ENCODE data around the gene CD44. TPM values are rescaled to one million over a fixed set of nuclear protein-coding genes. Genes with fewer than 3 reads are reported as not detected.

Gene CD44
- total RNA-seq, 1 experiment from 2014 or later = 6.1 TPM

DNA sequence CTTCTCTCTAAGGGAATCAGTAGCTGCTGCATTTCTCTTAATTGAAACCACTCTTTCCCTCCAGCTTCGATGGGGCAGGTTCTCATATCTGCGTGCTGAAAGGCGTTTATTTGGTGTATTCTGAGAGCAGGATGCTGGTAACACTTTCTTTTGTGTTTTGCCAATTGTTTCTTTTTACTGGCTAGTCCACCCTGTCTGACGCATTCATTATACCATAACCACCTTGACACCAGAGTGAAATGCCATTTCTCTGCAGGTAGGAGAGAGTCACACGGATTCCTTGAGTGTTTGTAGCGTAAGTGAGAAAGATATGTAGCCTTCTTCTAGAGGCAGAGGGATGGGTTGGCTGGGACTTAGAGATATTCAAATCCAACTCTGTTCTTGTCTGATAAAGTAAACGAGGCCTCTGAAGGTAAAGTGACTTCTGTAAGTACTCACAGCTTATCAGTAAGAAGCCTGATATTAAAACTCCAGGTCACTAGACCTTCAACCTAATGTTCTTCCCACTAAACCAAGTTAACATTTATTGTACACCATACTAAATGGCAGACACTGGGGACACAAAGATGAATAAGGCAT lies 21.4 kb downstream of the CD44 start:
- Mint-ChIP-seq H3K36me3 (ENCODE audit: insufficient read depth in 1 of 3, low read depth in 3 of 3) (no peaks in the 10 kb centered on the region), H3K4me1 (peaks cover 22 to 29% of the 10 kb centered on the region in 2 experiments), H3K27ac (no peak overlapping the region; a peak in 1 of 7 replicates), H3K27me3 (ENCODE audit: low read depth) (peaks cover 1% of the 10 kb centered on the region; the same call in 1 of the 2 replicates), H3K9me3 (no peaks in the 10 kb centered on the region), H3K4me3 (no peak overlapping the region)
- no peaks in the 10 kb centered on the region; the same call in 1 of the 2 replicates for H3K79me2 ChIP-seq (ENCODE audit: insufficient read depth, low read length)
- H3T11ph ChIP-seq (ENCODE audit: low read length) = no peak overlapping the region
- no peak overlapping the region for H4K8ac ChIP-seq (replicated peaks; ENCODE audit: insufficient read length, low read depth, low read length)
- no peak overlapping the region for H3K4ac ChIP-seq (ENCODE audit: low read depth, low read length)
- H4K5ac ChIP-seq (ENCODE audit: insufficient read length, low read depth, low read length) = no peak overlapping the region
- H3K4me1 ChIP-seq (ENCODE audit: insufficient read depth, low read length) = peaks cover 10% of the 10 kb centered on the region
- no peaks in the 10 kb centered on the region for H3K79me1 ChIP-seq (ENCODE audit: insufficient read depth, low read depth, low read length, poor library complexity, severe bottlenecking)
- H4K20me1 ChIP-seq (ENCODE audit: control insufficient read depth, insufficient read depth, insufficient read length) = no peaks in the 10 kb centered on the region
- H3K14ac ChIP-seq (ENCODE audit: insufficient read depth, low read length) = no peak overlapping the region
- H2BK20ac ChIP-seq (ENCODE audit: low read depth, low read length, poor library complexity, severe bottlenecking) = no peak overlapping the region
- H3K56ac ChIP-seq (ENCODE audit: insufficient read length, low read depth, low read length) = no peak overlapping the region
- no peak overlapping the region for H2BK5ac ChIP-seq (ENCODE audit: insufficient read length, low read length)
- H2AK5ac ChIP-seq (ENCODE audit: insufficient read length, low read length) = no peak overlapping the region
- H2BK12ac ChIP-seq (ENCODE audit: insufficient read length, low read depth, low read length) = no peak overlapping the region
- H3K18ac ChIP-seq (ENCODE audit: insufficient read length, low read depth, low read length) = no peak overlapping the region
- H3K23ac ChIP-seq (ENCODE audit: insufficient read length, low read depth, low read length) = no peak overlapping the region
- H3K23me2 ChIP-seq (ENCODE audit: insufficient read length, low read depth, low read length, poor library complexity, severe bottlenecking) = no peaks in the 10 kb centered on the region
- no peaks in the 10 kb centered on the region for H3K9me3 ChIP-seq (ENCODE audit: control insufficient read depth, low read depth, low read length)
- H3K9ac ChIP-seq (ENCODE audit: extremely low read depth, insufficient read length, low read length) = no peak overlapping the region
- H3K27me3 ChIP-seq (ENCODE audit: insufficient read depth, low read length) = no peaks in the 10 kb centered on the region
- no peak overlapping the region for H2AFZ ChIP-seq (ENCODE audit: low read length)
- no peak overlapping the region for H3K4me2 ChIP-seq (ENCODE audit: insufficient read depth, insufficient read length, low read length)
- DNase-seq = no peak
- H3K27ac ChIP-seq (ENCODE audit: insufficient read length, low read depth, low read length) = no peak overlapping the region
- TF ChIP-seq, protein P1, sequence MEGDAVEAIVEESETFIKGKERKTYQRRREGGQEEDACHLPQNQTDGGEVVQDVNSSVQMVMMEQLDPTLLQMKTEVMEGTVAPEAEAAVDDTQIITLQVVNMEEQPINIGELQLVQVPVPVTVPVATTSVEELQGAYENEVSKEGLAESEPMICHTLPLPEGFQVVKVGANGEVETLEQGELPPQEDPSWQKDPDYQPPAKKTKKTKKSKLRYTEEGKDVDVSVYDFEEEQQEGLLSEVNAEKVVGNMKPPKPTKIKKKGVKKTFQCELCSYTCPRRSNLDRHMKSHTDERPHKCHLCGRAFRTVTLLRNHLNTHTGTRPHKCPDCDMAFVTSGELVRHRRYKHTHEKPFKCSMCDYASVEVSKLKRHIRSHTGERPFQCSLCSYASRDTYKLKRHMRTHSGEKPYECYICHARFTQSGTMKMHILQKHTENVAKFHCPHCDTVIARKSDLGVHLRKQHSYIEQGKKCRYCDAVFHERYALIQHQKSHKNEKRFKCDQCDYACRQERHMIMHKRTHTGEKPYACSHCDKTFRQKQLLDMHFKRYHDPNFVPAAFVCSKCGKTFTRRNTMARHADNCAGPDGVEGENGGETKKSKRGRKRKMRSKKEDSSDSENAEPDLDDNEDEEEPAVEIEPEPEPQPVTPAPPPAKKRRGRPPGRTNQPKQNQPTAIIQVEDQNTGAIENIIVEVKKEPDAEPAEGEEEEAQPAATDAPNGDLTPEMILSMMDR (conservative IDR thresholded peaks at IDR 0.05) = no peak
- WGBS (ENCODE audit: extremely low coverage, insufficient read length, low lambda C conversion rate) = no CpG with 5 or more reads among the region's 7 CpGs
- H2BK120ac ChIP-seq (ENCODE audit: low read depth, low read length, poor library complexity, severe bottlenecking) = no peak overlapping the region
- no peak overlapping the region for H2BK15ac ChIP-seq (ENCODE audit: low read depth, low read length)
- no peak overlapping the region for H4K91ac ChIP-seq (ENCODE audit: insufficient read length, low read depth, low read length)
